ENCODE measurements around the gene BCL2.
"Not testable (repeated sequence)": the region's sequence is repeated elsewhere in the genome, so short reads cannot be mapped to it uniquely, and the experiment has no call there.

Gene BCL2

GRCh38 chr18:63190838-63191237 is 128.7 kb downstream of the BCL2 start:
- H3K4me3 ChIP-seq (ENCODE audit: low read length); DNase-seq (ENCODE audit: low read depth, low spot score); H3K4me1 ChIP-seq (ENCODE audit: control insufficient read depth, insufficient read depth, low read length); H3K27me3 ChIP-seq (ENCODE audit: control insufficient read depth, insufficient read depth, low read length); H3K36me3 ChIP-seq (ENCODE audit: control insufficient read depth, insufficient read depth, low read length); H3K27ac ChIP-seq (ENCODE audit: low read length); H3K9me3 ChIP-seq (ENCODE audit: control insufficient read depth, insufficient read depth, low read length): not testable (repeated sequence)
- WGBS (ENCODE audit: insufficient coverage, insufficient read length) = no CpG with 5 or more reads among the region's 2 CpGs

DNA sequence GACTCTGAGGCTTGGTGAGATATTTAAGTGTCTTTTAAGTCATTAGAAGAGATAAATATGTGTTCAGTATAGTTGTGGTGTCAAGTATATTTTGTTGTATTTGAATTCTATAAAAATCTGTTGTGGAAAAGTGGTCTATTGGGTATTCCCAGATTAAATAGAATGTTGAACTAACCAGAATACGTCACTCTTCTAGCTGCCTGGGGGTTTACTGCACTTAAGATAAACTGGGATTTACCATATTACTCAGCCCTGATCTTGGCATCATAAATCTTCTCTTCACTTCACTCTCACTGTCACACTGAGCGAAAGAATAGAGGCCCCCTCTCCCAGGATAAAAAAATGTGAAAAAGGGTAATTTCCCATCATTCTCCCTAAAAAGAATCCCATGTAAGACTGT is 129.8 kb downstream of the BCL2 start:
- DNase-seq (ENCODE audit: low read depth, low spot score) = no peak
- Histone ChIP-seq H3K27ac (ENCODE audit: low read length) (no peak overlapping the region), H3K27me3 (ENCODE audit: control insufficient read depth, insufficient read depth, low read length) (no peaks in the 10 kb centered on the region), H3K4me3 (ENCODE audit: low read length) (no peak overlapping the region), H3K9me3 (ENCODE audit: control insufficient read depth, insufficient read depth, low read length) (no peaks in the 10 kb centered on the region), H3K36me3 (ENCODE audit: control insufficient read depth, insufficient read depth, low read length) (no peaks in the 10 kb centered on the region), H3K4me1 (ENCODE audit: control insufficient read depth, insufficient read depth, low read length) (no peaks in the 10 kb centered on the region)
- WGBS (ENCODE audit: insufficient coverage, insufficient read length) = no CpG with 5 or more reads among the region's 2 CpGs

DNA sequence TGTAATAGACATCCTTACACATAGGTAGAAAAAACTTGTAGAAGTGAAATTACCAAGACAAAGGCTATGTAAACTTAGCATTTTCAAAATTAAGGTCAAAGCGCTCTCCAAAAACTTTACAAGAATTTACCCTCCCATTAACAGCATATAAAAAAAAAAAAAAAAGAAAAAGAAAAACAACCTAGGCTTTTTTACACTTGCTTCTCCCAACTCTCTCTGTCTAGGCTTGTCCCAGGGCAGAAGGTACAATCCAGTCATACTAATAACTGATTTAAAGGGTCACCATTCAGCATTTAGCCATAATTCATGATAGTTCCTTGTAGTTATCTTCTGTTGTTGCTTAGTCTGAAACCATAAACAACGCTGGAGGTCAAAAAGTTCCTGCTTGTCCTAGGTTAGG is 130.5 kb downstream of the BCL2 start:
- no peaks in the 10 kb centered on the region for H3K4me1 ChIP-seq (ENCODE audit: control insufficient read depth, insufficient read depth, low read length)
- no CpG with 5 or more reads among the region's 2 CpGs for whole genome bisulfite sequencing (ENCODE audit: insufficient coverage, insufficient read length)

DNA sequence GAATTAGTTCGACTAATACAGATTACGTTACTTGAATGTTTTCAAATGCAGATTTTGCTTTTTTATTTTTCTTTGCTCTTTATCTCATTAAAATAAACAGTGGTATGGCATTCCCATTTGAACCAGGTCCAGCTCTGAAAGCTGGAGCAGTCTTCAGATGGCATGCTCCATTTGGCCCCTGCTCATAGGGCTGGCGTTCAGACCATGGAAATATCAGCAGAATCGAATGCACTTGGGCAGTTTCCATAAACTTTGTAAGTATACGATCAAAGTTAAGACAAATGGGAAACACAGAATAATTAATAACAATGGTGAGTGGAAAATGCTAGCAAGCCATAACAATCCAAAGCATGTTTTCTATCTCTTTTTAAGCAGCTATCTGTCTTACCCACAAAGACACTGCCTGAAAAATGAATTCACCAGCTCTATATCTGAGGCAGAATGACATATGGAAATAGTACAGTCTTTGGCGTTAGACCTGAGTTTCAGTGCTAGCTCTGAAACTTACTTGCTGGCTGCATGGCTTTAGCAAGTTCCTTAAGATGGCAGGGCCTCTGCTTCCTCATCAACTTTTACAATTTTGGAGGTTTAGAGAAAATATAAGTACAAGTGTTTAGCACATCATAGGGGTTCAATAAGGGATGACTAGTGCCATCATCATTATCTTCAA is 131.6 kb downstream of the BCL2 start:
- H3K27me3 ChIP-seq (ENCODE audit: control insufficient read depth, insufficient read depth, low read length) = no peaks in the 10 kb centered on the region
- no peak for DNase-seq (ENCODE audit: low read depth, low spot score)
- H3K4me1 ChIP-seq (ENCODE audit: control insufficient read depth, insufficient read depth, low read length) = no peaks in the 10 kb centered on the region
- no CpG with 5 or more reads among the region's 6 CpGs for WGBS (ENCODE audit: insufficient coverage, insufficient read length)
- H3K27ac ChIP-seq (ENCODE audit: low read length) = no peak overlapping the region
- no peaks in the 10 kb centered on the region for H3K36me3 ChIP-seq (ENCODE audit: control insufficient read depth, insufficient read depth, low read length)
- no peaks in the 10 kb centered on the region for H3K9me3 ChIP-seq (ENCODE audit: control insufficient read depth, insufficient read depth, low read length)
- no peak overlapping the region for H3K4me3 ChIP-seq (ENCODE audit: low read length)

More for the DNA sequence above, 130.5 kb downstream of the BCL2 start:
- H3K27me3 ChIP-seq (ENCODE audit: control insufficient read depth, insufficient read depth, low read length) = no peaks in the 10 kb centered on the region
- no peak for DNase-seq (ENCODE audit: low read depth, low spot score)
- no peak overlapping the region for H3K4me3 ChIP-seq (ENCODE audit: low read length)
- H3K27ac ChIP-seq (ENCODE audit: low read length) = no peak overlapping the region
- no peaks in the 10 kb centered on the region for H3K36me3 ChIP-seq (ENCODE audit: control insufficient read depth, insufficient read depth, low read length)
- H3K9me3 ChIP-seq (ENCODE audit: control insufficient read depth, insufficient read depth, low read length) = no peaks in the 10 kb centered on the region

DNA sequence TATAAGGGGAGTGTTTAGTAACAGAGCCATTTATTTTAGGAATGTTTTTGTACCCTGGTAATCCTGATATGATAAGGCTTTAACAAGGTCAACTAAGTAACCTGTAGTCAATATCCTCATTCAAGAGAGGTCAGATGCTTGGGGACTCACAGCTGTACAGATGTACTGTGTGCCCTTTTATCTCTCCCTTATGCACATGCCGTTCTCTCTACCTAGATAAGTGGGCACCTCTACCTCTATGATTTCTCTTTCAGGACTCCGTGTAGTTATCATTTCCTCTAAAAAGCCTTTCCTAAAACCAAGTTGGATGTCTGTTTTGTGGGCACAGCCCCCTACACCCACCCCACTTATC is 132.4 kb downstream of the BCL2 start:
- Histone ChIP-seq H3K4me3 (ENCODE audit: low read length) (no peak overlapping the region), H3K36me3 (ENCODE audit: control insufficient read depth, insufficient read depth, low read length) (no peaks in the 10 kb centered on the region), H3K27ac (ENCODE audit: low read length) (no peak overlapping the region), H3K9me3 (ENCODE audit: control insufficient read depth, insufficient read depth, low read length) (no peaks in the 10 kb centered on the region), H3K27me3 (ENCODE audit: control insufficient read depth, insufficient read depth, low read length) (no peaks in the 10 kb centered on the region), H3K4me1 (ENCODE audit: control insufficient read depth, insufficient read depth, low read length) (no peaks in the 10 kb centered on the region)
- WGBS (ENCODE audit: insufficient coverage, insufficient read length) = no CpG with 5 or more reads among the region's 2 CpGs
- no peak for DNase-seq (ENCODE audit: low read depth, low spot score)

- no CpG with 5 or more reads among the region's 2 CpGs for WGBS (ENCODE audit: insufficient coverage, insufficient read length)
- Histone ChIP-seq H3K27ac (ENCODE audit: low read length) (no peak overlapping the region), H3K4me3 (ENCODE audit: low read length) (no peak overlapping the region), H3K27me3 (ENCODE audit: control insufficient read depth, insufficient read depth, low read length) (no peaks in the 10 kb centered on the region), H3K36me3 (ENCODE audit: control insufficient read depth, insufficient read depth, low read length) (no peaks in the 10 kb centered on the region), H3K4me1 (ENCODE audit: control insufficient read depth, insufficient read depth, low read length) (no peaks in the 10 kb centered on the region), H3K9me3 (ENCODE audit: control insufficient read depth, insufficient read depth, low read length) (no peaks in the 10 kb centered on the region)
- DNase-seq (ENCODE audit: low read depth, low spot score) = no peak
These were observed 132.9 kb downstream of the BCL2 start for GRCh38 chr18:63186520-63187222.

DNA sequence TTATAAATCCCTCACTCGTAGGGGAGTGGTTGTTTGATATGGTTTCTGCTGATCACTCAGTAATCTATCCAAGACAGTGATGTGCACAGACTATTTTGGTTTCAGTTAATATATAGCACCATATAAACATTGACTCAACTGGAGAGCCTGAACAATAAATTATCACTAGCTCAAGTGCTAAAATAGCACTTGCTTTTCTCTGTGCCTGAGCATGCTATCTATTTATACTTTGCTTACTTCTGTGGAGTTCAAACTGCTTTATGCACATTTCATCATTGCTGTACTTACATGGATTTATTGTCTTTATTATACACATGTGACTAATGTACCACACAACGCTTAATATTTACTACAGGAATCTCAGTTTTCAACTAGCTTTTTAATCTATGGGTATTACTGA is 133.6 kb downstream of the BCL2 start:
- Histone ChIP-seq H3K9me3 (ENCODE audit: control insufficient read depth, insufficient read depth, low read length) (no peaks in the 10 kb centered on the region), H3K4me3 (ENCODE audit: low read length) (no peak overlapping the region), H3K27me3 (ENCODE audit: control insufficient read depth, insufficient read depth, low read length) (no peaks in the 10 kb centered on the region), H3K27ac (ENCODE audit: low read length) (no peak overlapping the region), H3K4me1 (ENCODE audit: control insufficient read depth, insufficient read depth, low read length) (no peaks in the 10 kb centered on the region), H3K36me3 (ENCODE audit: control insufficient read depth, insufficient read depth, low read length) (no peaks in the 10 kb centered on the region)
- WGBS (ENCODE audit: insufficient coverage, insufficient read length) = no CpG with 5 or more reads among the region's 2 CpGs
- no peak for DNase-seq (ENCODE audit: low read depth, low spot score)

- WGBS (ENCODE audit: insufficient coverage, insufficient read length) = no CpG with 5 or more reads among the region's 8 CpGs
- Histone ChIP-seq H3K27ac (ENCODE audit: low read length) (no peak overlapping the region), H3K36me3 (ENCODE audit: control insufficient read depth, insufficient read depth, low read length) (no peaks in the 10 kb centered on the region), H3K27me3 (ENCODE audit: control insufficient read depth, insufficient read depth, low read length) (no peaks in the 10 kb centered on the region), H3K4me1 (ENCODE audit: control insufficient read depth, insufficient read depth, low read length) (no peaks in the 10 kb centered on the region), H3K4me3 (ENCODE audit: low read length) (no peak overlapping the region), H3K9me3 (ENCODE audit: control insufficient read depth, insufficient read depth, low read length) (no peaks in the 10 kb centered on the region)
- no peak for DNase-seq (ENCODE audit: low read depth, low spot score)
These were observed 135.4 kb downstream of the BCL2 start for GRCh38 chr18:63183952-63184770.

GRCh38 chr18:63183378-63183777 is 136.2 kb downstream of the BCL2 start:
- no peak overlapping the region for H3K4me3 ChIP-seq (ENCODE audit: low read length)
- no peak overlapping the region for H3K27ac ChIP-seq (ENCODE audit: low read length)
- WGBS (ENCODE audit: insufficient coverage, insufficient read length) = no CpG with 5 or more reads among the region's 9 CpGs

GRCh38 chr18:63182861-63183260 is 136.7 kb downstream of the BCL2 start:
- no peak for DNase-seq (ENCODE audit: low read depth, low spot score)
- no peaks in the 10 kb centered on the region for H3K36me3 ChIP-seq (ENCODE audit: control insufficient read depth, insufficient read depth, low read length)
- H3K4me3 ChIP-seq (ENCODE audit: low read length) = no peak overlapping the region
- H3K4me1 ChIP-seq (ENCODE audit: control insufficient read depth, insufficient read depth, low read length) = peaks cover 2% of the 10 kb centered on the region; the same call in 1 of the 2 replicates
- no peaks in the 10 kb centered on the region for H3K27me3 ChIP-seq (ENCODE audit: control insufficient read depth, insufficient read depth, low read length)
- H3K9me3 ChIP-seq (ENCODE audit: control insufficient read depth, insufficient read depth, low read length) = no peaks in the 10 kb centered on the region
- no peak overlapping the region for H3K27ac ChIP-seq (ENCODE audit: low read length)
- no CpG with 5 or more reads among the region's 5 CpGs for WGBS (ENCODE audit: insufficient coverage, insufficient read length)

More at GRCh38 chr18:63183378-63183777, 136.2 kb downstream of the BCL2 start:
- H3K36me3 ChIP-seq (ENCODE audit: control insufficient read depth, insufficient read depth, low read length) = no peaks in the 10 kb centered on the region
- peaks cover 2% of the 10 kb centered on the region; the same call in 1 of the 2 replicates for H3K4me1 ChIP-seq (ENCODE audit: control insufficient read depth, insufficient read depth, low read length)
- H3K27me3 ChIP-seq (ENCODE audit: control insufficient read depth, insufficient read depth, low read length) = no peaks in the 10 kb centered on the region
- no peak for DNase-seq (ENCODE audit: low read depth, low spot score)
- H3K9me3 ChIP-seq (ENCODE audit: control insufficient read depth, insufficient read depth, low read length) = no peaks in the 10 kb centered on the region
